ENCODE measurements around the gene ALKBH6. TPM values are rescaled to one million over a fixed set of nuclear protein-coding genes. Genes with fewer than 3 reads are reported as not detected.

ALKBH6 gene
- total RNA-seq, 1 donor from 2014 or later: 16.3 TPM

GRCh38 chr19:36028313-36029041, 14.5 kb upstream of the ALKBH6 start:
- peaks cover 6% of the 10 kb centered on the region for H3K4me1 Mint-ChIP-seq
- Histone ChIP-seq H3K79me2 (ENCODE audit: low read depth) (peaks cover 10% of the 10 kb centered on the region), H2AFZ (replicated peaks) (no peak overlapping the region), H3F3A (ENCODE audit: low read depth) (peaks cover 7% of the 10 kb centered on the region), H3K4me1 (peaks cover 7% of the 10 kb centered on the region), H3K27ac (no peak overlapping the region), H3K4me3 (no peak overlapping the region), H3K4me2 (no peak overlapping the region), H4K20me1 (ENCODE audit: low read depth) (peaks cover 8% of the 10 kb centered on the region), H3K36me3 (no peaks in the 10 kb centered on the region), H3K9me3 (ENCODE audit: low read depth) (no peaks in the 10 kb centered on the region), H3K9ac (no peak overlapping the region), H3K27me3 (no peaks in the 10 kb centered on the region)
- H3K9me3 Mint-ChIP-seq: no peaks in the 10 kb centered on the region
- peaks cover 2% of the 10 kb centered on the region for H3K27me3 Mint-ChIP-seq (ENCODE audit: insufficient read depth, low read depth)
- H3K27ac Mint-ChIP-seq: peak overlapping the region; percentile 23
- H3K36me3 Mint-ChIP-seq: peaks cover 18% of the 10 kb centered on the region
- H3K4me3 Mint-ChIP-seq: no peak overlapping the region
- TF ChIP-seq EZH2 (IDR thresholded peaks at IDR 0.05) (no peak), EZH2phosphoT487 (IDR thresholded peaks at IDR 0.05) (no peak)
- TF ChIP-seq, protein P1, sequence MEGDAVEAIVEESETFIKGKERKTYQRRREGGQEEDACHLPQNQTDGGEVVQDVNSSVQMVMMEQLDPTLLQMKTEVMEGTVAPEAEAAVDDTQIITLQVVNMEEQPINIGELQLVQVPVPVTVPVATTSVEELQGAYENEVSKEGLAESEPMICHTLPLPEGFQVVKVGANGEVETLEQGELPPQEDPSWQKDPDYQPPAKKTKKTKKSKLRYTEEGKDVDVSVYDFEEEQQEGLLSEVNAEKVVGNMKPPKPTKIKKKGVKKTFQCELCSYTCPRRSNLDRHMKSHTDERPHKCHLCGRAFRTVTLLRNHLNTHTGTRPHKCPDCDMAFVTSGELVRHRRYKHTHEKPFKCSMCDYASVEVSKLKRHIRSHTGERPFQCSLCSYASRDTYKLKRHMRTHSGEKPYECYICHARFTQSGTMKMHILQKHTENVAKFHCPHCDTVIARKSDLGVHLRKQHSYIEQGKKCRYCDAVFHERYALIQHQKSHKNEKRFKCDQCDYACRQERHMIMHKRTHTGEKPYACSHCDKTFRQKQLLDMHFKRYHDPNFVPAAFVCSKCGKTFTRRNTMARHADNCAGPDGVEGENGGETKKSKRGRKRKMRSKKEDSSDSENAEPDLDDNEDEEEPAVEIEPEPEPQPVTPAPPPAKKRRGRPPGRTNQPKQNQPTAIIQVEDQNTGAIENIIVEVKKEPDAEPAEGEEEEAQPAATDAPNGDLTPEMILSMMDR (IDR thresholded peaks at IDR 0.05): no peak
- no peak for DNase-seq (ENCODE audit: low spot score)

GRCh38 chr19:36027696-36028095, 13.7 kb upstream of the ALKBH6 start:
- Histone ChIP-seq H2AFZ (replicated peaks) (no peak overlapping the region), H3K4me3 (no peak overlapping the region), H3K79me2 (ENCODE audit: low read depth) (peaks cover 10% of the 10 kb centered on the region), H3K27me3 (no peaks in the 10 kb centered on the region), H3K27ac (no peak overlapping the region), H3K4me1 (peaks cover 7% of the 10 kb centered on the region), H3K36me3 (no peaks in the 10 kb centered on the region), H3K9me3 (ENCODE audit: low read depth) (no peaks in the 10 kb centered on the region), H4K20me1 (ENCODE audit: low read depth) (peaks cover 8% of the 10 kb centered on the region), H3K9ac (no peak overlapping the region), H3F3A (ENCODE audit: low read depth) (peaks cover 7% of the 10 kb centered on the region), H3K4me2 (no peak overlapping the region)
- TF ChIP-seq EZH2phosphoT487 (IDR thresholded peaks at IDR 0.05) (no peak), EZH2 (IDR thresholded peaks at IDR 0.05) (no peak)
- TF ChIP-seq, protein P1 (IDR thresholded peaks at IDR 0.05): no peak
- H3K27ac Mint-ChIP-seq: no peak overlapping the region
- H3K27me3 Mint-ChIP-seq (ENCODE audit: insufficient read depth, low read depth): peaks cover 4% of the 10 kb centered on the region
- H3K36me3 Mint-ChIP-seq: peaks cover 21% of the 10 kb centered on the region
- H3K4me3 Mint-ChIP-seq: no peak overlapping the region
- H3K4me1 Mint-ChIP-seq: peaks cover 6% of the 10 kb centered on the region
- H3K9me3 Mint-ChIP-seq: no peaks in the 10 kb centered on the region
- DNase-seq (ENCODE audit: low spot score): no peak

DNA sequence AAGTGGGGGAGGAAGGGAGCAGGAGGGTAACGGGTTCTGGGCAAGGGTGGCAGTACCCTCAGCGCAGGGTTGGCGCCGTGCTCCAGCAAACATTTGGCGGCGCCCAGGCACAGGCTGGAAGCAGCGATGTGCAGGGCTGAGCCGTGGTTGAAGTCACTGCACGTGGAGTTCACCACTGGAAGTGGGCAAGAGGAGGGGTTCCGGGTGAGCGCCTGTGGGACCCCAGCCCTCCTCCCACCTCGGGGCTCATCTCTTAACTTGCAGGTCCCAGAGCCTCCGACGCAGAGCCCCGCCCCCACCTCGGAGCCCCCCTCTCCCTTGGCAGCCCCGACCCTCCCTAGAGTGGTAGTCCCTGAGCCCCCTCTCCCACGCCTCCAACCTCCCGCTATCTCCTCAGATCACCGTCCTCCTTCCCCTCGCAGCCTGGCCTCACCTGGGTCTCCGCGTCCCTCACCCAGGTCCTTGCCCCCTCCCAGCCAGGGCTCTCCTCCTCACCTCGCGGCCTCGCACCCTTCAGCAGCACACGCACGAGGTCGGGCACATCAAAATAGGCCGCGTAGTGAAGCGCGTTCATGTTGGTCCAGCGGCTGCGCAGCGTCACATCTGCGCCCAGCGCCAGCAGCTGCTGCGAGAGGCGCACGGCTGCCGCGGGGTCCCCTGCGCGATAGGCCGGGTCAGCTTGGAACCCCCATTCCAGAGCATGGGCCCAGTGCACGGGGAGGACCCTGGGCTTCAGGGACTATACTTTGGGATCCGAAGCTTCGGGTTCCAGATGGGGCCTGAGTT, 12.3 kb upstream of the ALKBH6 start:
- no peaks in the 10 kb centered on the region for H3K9me3 Mint-ChIP-seq
- H3K27ac Mint-ChIP-seq: no peak overlapping the region
- Histone ChIP-seq H3K79me2 (ENCODE audit: low read depth) (no peaks in the 10 kb centered on the region), H2AFZ (replicated peaks) (no peak overlapping the region), H4K20me1 (ENCODE audit: low read depth) (peaks cover 8% of the 10 kb centered on the region), H3K4me3 (no peak overlapping the region), H3K9ac (no peak overlapping the region), H3K9me3 (ENCODE audit: low read depth) (no peaks in the 10 kb centered on the region), H3K27ac (no peak overlapping the region), H3K36me3 (no peaks in the 10 kb centered on the region), H3F3A (ENCODE audit: low read depth) (peaks cover 2% of the 10 kb centered on the region), H3K4me1 (peaks cover under 1% of the 10 kb centered on the region), H3K4me2 (no peak overlapping the region), H3K27me3 (no peaks in the 10 kb centered on the region)
- no peak for DNase-seq (ENCODE audit: low spot score)
- no peak overlapping the region for H3K4me3 Mint-ChIP-seq
- peaks cover under 1% of the 10 kb centered on the region for H3K4me1 Mint-ChIP-seq
- no peak for TF ChIP-seq EZH2 (IDR thresholded peaks at IDR 0.05)
- TF ChIP-seq, protein P1 (IDR thresholded peaks at IDR 0.05): no peak
- TF ChIP-seq EZH2phosphoT487 (IDR thresholded peaks at IDR 0.05): no peak
- H3K36me3 Mint-ChIP-seq: peaks cover 21% of the 10 kb centered on the region
- H3K27me3 Mint-ChIP-seq (ENCODE audit: insufficient read depth, low read depth): peaks cover 3% of the 10 kb centered on the region

Data from neural progenitor cell (in vitro differentiated cells).